Cardiac fibroblast (primary cell): ENCODE measurements around the gene CCL25.

ENCODE experiments used
- DNase-seq, 2 donors: peaks; one replicate each; pipeline versions ENCODE4 v3.0.0 to v3.0.0-alpha.2; 2010; ENCODE audit warnings: low read depth in 2 of 2
- H3K4me3 ChIP-seq, 2 donors: replicated peaks in 1 of 2; 1 replicate in 1 of 2; 2 replicates in 1 of 2; pipeline ENCODE4 v1.5.1; 2011; ENCODE audit warnings: low read depth in 2 of 2, low read length in 2 of 2, mild to moderate bottlenecking in 2 of 2, moderate library complexity in 1 of 2
- CTCF ChIP-seq: IDR thresholded peaks from one replicate; pipeline ENCODE4 v1.5.1; 2011; ENCODE audit warnings: low read depth, mild to moderate bottlenecking, low read length, inconsistent platforms

CCL25 gene

GRCh38 chr19:8052464-8052859 is at the start of gene CCL25:
TSS of gene CCL25 (plus strand) at chr19:8052760. CDS start at chr19:8053050, 290 bp downstream.
- no peak for DNase-seq
- H3K4me3 ChIP-seq = no peak within 1 kb of the TSS
- no peak for TF ChIP-seq CTCF

DNA sequence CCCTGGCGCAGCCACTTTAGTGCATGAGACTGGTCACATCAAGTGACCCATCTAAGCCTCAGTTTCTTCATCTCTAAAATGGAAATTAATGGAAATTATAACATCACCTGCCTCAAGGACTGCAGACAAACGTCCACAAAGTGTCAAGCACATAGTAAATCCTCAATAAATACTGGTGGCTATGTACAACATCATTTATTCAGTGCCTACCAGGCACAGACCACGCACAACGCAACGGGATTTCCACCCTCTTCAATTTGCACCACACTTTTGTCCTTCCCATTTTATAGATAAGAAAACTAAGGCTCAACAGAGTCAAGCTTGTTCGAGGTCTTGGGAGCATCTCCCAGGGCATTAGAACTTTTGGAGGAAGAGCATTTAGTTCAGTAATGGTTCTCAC is 48.6 kb upstream of the CCL25 start:
- no peak for DNase-seq
- no peak for TF ChIP-seq CTCF
- H3K4me3 ChIP-seq = peak overlapping the region; percentile 66 to 67

- TF ChIP-seq CTCF = no peak
- peak; percentile 33 to 40 for DNase-seq
Observed at GRCh38 chr19:8004723-8005513, 47.6 kb upstream of the CCL25 start.

DNA sequence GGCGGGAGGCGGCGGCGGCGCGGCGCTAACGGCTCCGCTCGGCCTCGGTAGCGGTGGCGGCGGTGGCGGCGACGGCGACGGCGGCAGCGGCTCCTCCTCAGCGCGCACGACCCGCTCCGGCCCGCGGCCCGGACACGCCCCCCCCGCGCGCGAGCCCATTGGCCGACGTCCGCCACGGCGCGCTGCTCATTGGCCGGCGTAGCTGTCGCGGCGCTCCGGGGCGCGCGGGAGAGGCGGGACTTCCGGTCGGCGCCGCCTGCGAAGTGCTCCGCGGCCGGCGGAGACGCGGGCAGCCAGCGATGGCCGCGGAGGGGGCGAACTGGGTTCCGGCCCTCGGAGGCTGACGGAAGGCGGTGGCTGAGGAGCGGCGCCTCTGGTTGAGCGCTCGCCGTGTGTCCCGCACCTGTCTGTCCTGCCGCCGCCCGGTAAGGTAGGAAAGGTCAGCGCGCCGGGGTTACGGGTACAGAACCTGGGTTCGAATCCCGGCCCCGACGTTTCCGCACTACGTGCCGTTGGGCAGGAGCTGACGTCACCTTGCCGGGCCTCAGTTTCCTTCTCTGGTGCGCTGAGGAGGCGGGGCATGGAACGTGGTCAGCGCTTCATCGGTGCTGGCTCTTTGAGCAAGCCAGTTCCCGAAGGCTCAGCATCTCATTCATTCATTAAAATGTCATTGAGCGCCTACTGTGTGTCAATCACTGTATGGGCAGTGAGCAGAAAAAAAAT is 46.9 kb upstream of the CCL25 start, which contains the start of gene ELAVL1:
TSS of gene ELAVL1 (minus strand) at position 108 of the 723 bp plus-strand sequence. CDS start 13,826 bp downstream, outside the sequence.
- peak; percentile 86 to 93 for DNase-seq
- H3K4me3 ChIP-seq = peak within 1 kb of the TSS; percentile 95 to 96
- TF ChIP-seq CTCF = no peak

More at GRCh38 chr19:8004723-8005513, 47.6 kb upstream of the CCL25 start:
- peak overlapping the region; percentile 66 to 67 for H3K4me3 ChIP-seq

GRCh38 chr19:8017808-8018207 is 34.8 kb upstream of the CCL25 start:
- DNase-seq = no peak
- no peak overlapping the region for H3K4me3 ChIP-seq
- no peak for TF ChIP-seq CTCF

- TF ChIP-seq CTCF = no peak
- no peak overlapping the region for H3K4me3 ChIP-seq
Observed at GRCh38 chr19:8020681-8021080, 31.9 kb upstream of the CCL25 start.

More at GRCh38 chr19:8020681-8021080, 31.9 kb upstream of the CCL25 start:
- DNase-seq = no peak
